Upper lobe of left lung (tissue), 4 donors: ENCODE measurements around the gene MUC5B.

Experiments used
- POLR2A ChIP-seq, 4 donors: fragments of 450-650 bp; IDR thresholded peaks; one replicate each; pipeline ENCODE4 v1.5.1; 2016 to 2017; ENCODE audit warnings: antibody characterized with exemption in 4 of 4, mild to moderate bottlenecking in 2 of 4
- TF ChIP-seq, protein P1 (sequence below), 6 experiments: fragments of 450-650 bp in 4 of 6; fragments of 200-600 bp in 2 of 6; sonication (generic) in 2 of 6; IDR thresholded peaks; one replicate each; pipeline ENCODE4 v1.5.1; 2016 to 2019; ENCODE audit warnings: antibody characterized with exemption in 6 of 6

DNA sequence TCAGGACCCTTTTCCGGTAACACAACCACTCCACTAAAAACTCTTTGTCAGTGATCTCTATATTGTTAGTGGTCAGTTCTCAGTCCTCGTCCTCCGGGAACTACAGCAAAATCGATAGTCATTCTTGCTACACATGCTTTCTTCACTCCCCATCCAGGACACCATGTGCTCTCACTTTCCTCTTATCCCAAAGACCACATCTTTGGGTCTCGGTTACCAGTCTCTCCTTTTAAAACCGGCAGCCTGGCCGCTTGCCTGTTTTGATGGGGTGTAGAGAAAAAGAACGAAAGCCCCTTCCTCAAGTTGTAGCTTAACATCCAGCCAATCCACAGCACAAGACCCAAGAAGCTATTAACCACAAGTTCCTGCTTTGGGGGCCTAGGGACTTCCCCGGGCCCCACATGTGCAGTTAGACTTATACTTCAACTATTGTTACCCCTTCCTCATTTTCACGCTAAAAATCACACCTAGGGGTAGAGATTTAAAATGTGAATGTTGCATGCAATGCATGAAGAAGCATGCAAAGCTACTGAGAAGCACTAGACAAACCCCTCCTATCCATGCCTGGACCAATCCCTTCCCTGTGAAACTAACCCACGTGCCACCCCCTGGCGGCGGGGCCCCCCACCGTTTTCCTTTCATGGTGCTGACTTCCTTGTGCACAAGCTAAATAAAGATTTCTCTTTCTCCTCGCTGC lies 88.1 kb downstream of the MUC5B start:
- TF ChIP-seq POLR2A (IDR thresholded peaks at IDR 0.05): no peak
- TF ChIP-seq, protein P1, sequence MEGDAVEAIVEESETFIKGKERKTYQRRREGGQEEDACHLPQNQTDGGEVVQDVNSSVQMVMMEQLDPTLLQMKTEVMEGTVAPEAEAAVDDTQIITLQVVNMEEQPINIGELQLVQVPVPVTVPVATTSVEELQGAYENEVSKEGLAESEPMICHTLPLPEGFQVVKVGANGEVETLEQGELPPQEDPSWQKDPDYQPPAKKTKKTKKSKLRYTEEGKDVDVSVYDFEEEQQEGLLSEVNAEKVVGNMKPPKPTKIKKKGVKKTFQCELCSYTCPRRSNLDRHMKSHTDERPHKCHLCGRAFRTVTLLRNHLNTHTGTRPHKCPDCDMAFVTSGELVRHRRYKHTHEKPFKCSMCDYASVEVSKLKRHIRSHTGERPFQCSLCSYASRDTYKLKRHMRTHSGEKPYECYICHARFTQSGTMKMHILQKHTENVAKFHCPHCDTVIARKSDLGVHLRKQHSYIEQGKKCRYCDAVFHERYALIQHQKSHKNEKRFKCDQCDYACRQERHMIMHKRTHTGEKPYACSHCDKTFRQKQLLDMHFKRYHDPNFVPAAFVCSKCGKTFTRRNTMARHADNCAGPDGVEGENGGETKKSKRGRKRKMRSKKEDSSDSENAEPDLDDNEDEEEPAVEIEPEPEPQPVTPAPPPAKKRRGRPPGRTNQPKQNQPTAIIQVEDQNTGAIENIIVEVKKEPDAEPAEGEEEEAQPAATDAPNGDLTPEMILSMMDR (IDR thresholded peaks at IDR 0.05): no peak
